Mesenchymal stem cell (in vitro differentiated cells and primary cell): ENCODE measurements around the gene HEMK1.

Experiments used
- DNase-seq: peaks from one replicate; pipeline ENCODE4 v3.0.0-alpha.2; 2013
- H2AFZ ChIP-seq: one replicate; pipeline ENCODE4 v1.6.1; 2013; ENCODE audit warnings: low read depth, mild to moderate bottlenecking, control low read depth, inconsistent platforms, low read length, moderate library complexity
- H2AK5ac ChIP-seq: 2 replicates; pipeline ENCODE4 v1.6.1; 2013; ENCODE audit warnings: low read length, moderate library complexity, mild to moderate bottlenecking, inconsistent platforms; ENCODE audit not compliant: severe bottlenecking
- H2BK120ac ChIP-seq: one replicate; pipeline ENCODE4 v1.6.1; 2013; ENCODE audit warnings: low read depth, mild to moderate bottlenecking, inconsistent platforms, low read length, moderate library complexity
- H2BK12ac ChIP-seq, 2 experiments: one replicate each; pipeline ENCODE4 v1.6.1; 2013; ENCODE audit warnings: inconsistent platforms in 2 of 2, low read length in 2 of 2, mild to moderate bottlenecking in 2 of 2, moderate library complexity in 2 of 2, control low read depth in 1 of 2
- H2BK15ac ChIP-seq: one replicate; pipeline ENCODE4 v1.6.1; 2013; ENCODE audit warnings: mild to moderate bottlenecking, low read depth, inconsistent platforms; ENCODE audit not compliant: poor library complexity, severe bottlenecking
- H2BK5ac ChIP-seq: 2 replicates; pipeline ENCODE4 v1.6.1; 2013; ENCODE audit warnings: low read depth, mild to moderate bottlenecking, low read length, control low read depth, inconsistent platforms; ENCODE audit not compliant: poor library complexity, severe bottlenecking
- H3K14ac ChIP-seq, 2 experiments: one replicate each; pipeline ENCODE4 v1.6.1; 2013; ENCODE audit warnings: inconsistent platforms in 2 of 2, low read length in 2 of 2, control low read depth in 1 of 2, mild to moderate bottlenecking in 1 of 2, moderate library complexity in 1 of 2
- H3K18ac ChIP-seq, 2 experiments: one replicate each; pipeline ENCODE4 v1.6.1; 2013; ENCODE audit warnings: inconsistent platforms in 2 of 2, low read length in 2 of 2, control low read depth in 1 of 2, low read depth in 1 of 2, mild to moderate bottlenecking in 1 of 2
- H3K23ac ChIP-seq, 2 experiments: one replicate each; pipeline ENCODE4 v1.6.1; 2013; ENCODE audit warnings: inconsistent platforms in 2 of 2, low read length in 2 of 2, mild to moderate bottlenecking in 2 of 2, moderate library complexity in 2 of 2, control low read depth in 1 of 2
- H3K27ac ChIP-seq: 2 replicates; pipeline ENCODE4 v1.5.1; 2013; ENCODE audit warnings: mild to moderate bottlenecking, moderate library complexity, low read length, control low read depth, inconsistent platforms; ENCODE audit not compliant: poor library complexity, severe bottlenecking
- H3K27me3 ChIP-seq, 2 experiments: 2 replicates each; pipeline versions ENCODE4 v1.6.1 to v1.7.0; 2013; ENCODE audit warnings: low read length in 2 of 2, mild to moderate bottlenecking in 2 of 2, moderate library complexity in 2 of 2, control low read depth in 1 of 2, inconsistent platforms in 1 of 2; ENCODE audit not compliant: control insufficient read depth in 1 of 2, insufficient read depth in 1 of 2
- H3K36me3 ChIP-seq, 2 experiments: 2 replicates each; pipeline versions ENCODE4 v1.6.1 to v1.7.0; 2013; ENCODE audit warnings: low read length in 2 of 2, control low read depth in 1 of 2, inconsistent platforms in 1 of 2, low read depth in 1 of 2, mild to moderate bottlenecking in 1 of 2; ENCODE audit not compliant: insufficient read depth in 2 of 2, control insufficient read depth in 1 of 2
- H3K4ac ChIP-seq, 2 experiments: one replicate each; pipeline ENCODE4 v1.6.1; 2013; ENCODE audit warnings: inconsistent platforms in 2 of 2, low read length in 2 of 2, mild to moderate bottlenecking in 2 of 2, moderate library complexity in 2 of 2, control low read depth in 1 of 2, low read depth in 1 of 2
- H3K4me1 ChIP-seq: 2 replicates; pipeline ENCODE4 v1.6.1; 2013; ENCODE audit warnings: low read depth, low read length, control low read depth; ENCODE audit not compliant: control insufficient read depth, insufficient read depth
- H3K4me2 ChIP-seq: 2 replicates; pipeline ENCODE4 v1.6.1; 2013; ENCODE audit warnings: low read length, mild to moderate bottlenecking, inconsistent platforms; ENCODE audit not compliant: poor library complexity, severe bottlenecking
- H3K4me3 ChIP-seq, 2 experiments: 2 replicates each; pipeline versions ENCODE4 v1.5.1 to v1.7.0; 2013; ENCODE audit warnings: low read length in 2 of 2, mild to moderate bottlenecking in 2 of 2, control low read depth in 1 of 2, low read depth in 1 of 2; ENCODE audit not compliant: insufficient read depth in 1 of 2
- H3K79me1 ChIP-seq: replicated peaks from 2 replicates; pipeline ENCODE4 v1.6.1; 2013; ENCODE audit warnings: mild to moderate bottlenecking, control low read depth, low read length, inconsistent platforms; ENCODE audit not compliant: poor library complexity, severe bottlenecking
- H3K9ac ChIP-seq: 2 replicates; pipeline ENCODE4 v1.7.0; 2013; ENCODE audit warnings: mild to moderate bottlenecking, low read length, moderate library complexity
- H3K9me3 ChIP-seq: 2 replicates; pipeline ENCODE4 v1.7.0; 2013; ENCODE audit warnings: mild to moderate bottlenecking, low read length; ENCODE audit not compliant: control insufficient read depth
- H4K8ac ChIP-seq: one replicate; pipeline ENCODE4 v1.6.1; 2013; ENCODE audit warnings: inconsistent platforms, mild to moderate bottlenecking, low read length, moderate library complexity
- H4K91ac ChIP-seq: one replicate; pipeline ENCODE4 v1.6.1; 2013; ENCODE audit warnings: mild to moderate bottlenecking, low read length, inconsistent platforms
- WGBS: methylation state at CpG from one replicate; pipeline ENCODE4 v1.1.7; 2013; ENCODE audit warnings: mixed read lengths; 5-methylcytosine and 5-hydroxymethylcytosine counted together

The HEMK1 gene

GRCh38 chr3:50554553-50554952 lies 14.8 kb upstream of the HEMK1 start:
- Histone ChIP-seq H3K4ac (no peak overlapping the region), H3K4me1 (peaks cover 11% of the 10 kb centered on the region), H2BK12ac (no peak overlapping the region), H2BK5ac (no peak overlapping the region), H2AK5ac (no peak overlapping the region), H3K27me3 (peaks cover 41 to 52% of the 10 kb centered on the region in 2 experiments), H3K27ac (no peak overlapping the region), H3K36me3 (peaks cover 0 to 11% of the 10 kb centered on the region in 2 experiments), H4K8ac (no peak overlapping the region), H3K14ac (no peak overlapping the region), H3K9ac (no peak overlapping the region), H3K9me3 (no peaks in the 10 kb centered on the region), H3K18ac (no peak overlapping the region), H3K23ac (no peak overlapping the region), H2BK15ac (no peak overlapping the region), H4K91ac (no peak overlapping the region), H3K4me2 (no peak overlapping the region), H3K4me3 (no peak overlapping the region), H3K79me1 (no peaks in the 10 kb centered on the region), H2BK120ac (no peak overlapping the region), H2AFZ (no peak overlapping the region)
- DNase-seq, result no peak
- WGBS, result 77% methylated on average over 5 of the region's 5 CpGs

- Histone ChIP-seq H2BK12ac (no peak overlapping the region), H3K4me3 (no peak overlapping the region), H3K79me1 (no peaks in the 10 kb centered on the region), H2BK5ac (no peak overlapping the region), H3K9me3 (no peaks in the 10 kb centered on the region), H2AK5ac (no peak overlapping the region), H3K4me1 (peaks cover 2% of the 10 kb centered on the region), H3K23ac (no peak overlapping the region), H2AFZ (no peak overlapping the region), H3K36me3 (peaks cover 0 to 22% of the 10 kb centered on the region in 2 experiments), H3K4me2 (no peak overlapping the region), H3K18ac (no peak overlapping the region), H4K91ac (no peak overlapping the region), H2BK120ac (no peak overlapping the region), H2BK15ac (no peak overlapping the region), H3K27me3 (peaks cover 41 to 52% of the 10 kb centered on the region in 2 experiments), H3K9ac (no peak overlapping the region), H4K8ac (no peak overlapping the region), H3K4ac (no peak overlapping the region), H3K27ac (no peak overlapping the region), H3K14ac (no peak overlapping the region)
- no peak for DNase-seq
- 65% methylated on average over 8 of the region's 8 CpGs for WGBS
Measured at GRCh38 chr3:50557106-50557505, 12.2 kb upstream of the HEMK1 start.

- WGBS, result 67% methylated on average over 7 of the region's 7 CpGs
- no peak overlapping the region for H2AFZ ChIP-seq
- no peak overlapping the region for H4K8ac ChIP-seq
- DNase-seq, result no peak
- no peak overlapping the region for H4K91ac ChIP-seq
- H3K18ac ChIP-seq, result no peak overlapping the region
- no peaks in the 10 kb centered on the region for H3K9me3 ChIP-seq
- no peak overlapping the region for H3K4me3 ChIP-seq
- H3K27me3 ChIP-seq, result peaks cover 34 to 44% of the 10 kb centered on the region in 2 experiments
- no peak overlapping the region for H2BK12ac ChIP-seq
- peaks cover 2% of the 10 kb centered on the region for H3K4me1 ChIP-seq
- no peak overlapping the region for H3K9ac ChIP-seq
- H3K4me2 ChIP-seq, result no peak overlapping the region
- H2BK120ac ChIP-seq, result no peak overlapping the region
- H3K27ac ChIP-seq, result no peak overlapping the region
- no peak overlapping the region for H3K14ac ChIP-seq
- no peaks in the 10 kb centered on the region for H3K79me1 ChIP-seq
- H2BK15ac ChIP-seq, result no peak overlapping the region
- H2AK5ac ChIP-seq, result no peak overlapping the region
- H3K36me3 ChIP-seq, result peaks cover 0 to 22% of the 10 kb centered on the region in 2 experiments
- H3K23ac ChIP-seq, result no peak overlapping the region
- no peak overlapping the region for H3K4ac ChIP-seq
- no peak overlapping the region for H2BK5ac ChIP-seq
Measured at GRCh38 chr3:50557915-50558314, 11.4 kb upstream of the HEMK1 start.

GRCh38 chr3:50559702-50560101 lies 9.6 kb upstream of the HEMK1 start:
- H4K91ac ChIP-seq, result no peak overlapping the region
- DNase-seq, result no peak
- no peak overlapping the region for H3K27ac ChIP-seq
- no peak overlapping the region for H2BK5ac ChIP-seq
- H4K8ac ChIP-seq, result no peak overlapping the region
- H3K4me2 ChIP-seq, result no peak overlapping the region
- no peak overlapping the region for H2BK12ac ChIP-seq
- no peak overlapping the region for H3K9ac ChIP-seq
- peaks cover 16 to 27% of the 10 kb centered on the region in 2 experiments for H3K27me3 ChIP-seq
- H3K14ac ChIP-seq, result no peak overlapping the region
- H3K18ac ChIP-seq, result no peak overlapping the region
- H3K9me3 ChIP-seq, result no peaks in the 10 kb centered on the region
- H3K4ac ChIP-seq, result no peak overlapping the region
- no peak overlapping the region for H2AK5ac ChIP-seq
- no peak overlapping the region for H2AFZ ChIP-seq
- H3K4me3 ChIP-seq, result no peak overlapping the region
- no peaks in the 10 kb centered on the region for H3K79me1 ChIP-seq
- no peak overlapping the region for H3K23ac ChIP-seq
- peaks cover 2% of the 10 kb centered on the region for H3K4me1 ChIP-seq
- no peak overlapping the region for H2BK120ac ChIP-seq
- peaks cover 0 to 27% of the 10 kb centered on the region in 2 experiments for H3K36me3 ChIP-seq
- H2BK15ac ChIP-seq, result no peak overlapping the region
